Measurements from ENCODE around the gene SLC29A2. TPM values are rescaled to one million over a fixed set of nuclear protein-coding genes. Genes with fewer than 3 reads are reported as not detected.

Gene SLC29A2
- total RNA-seq, 5 donors from 2014 or later (not counting 1 experiment from before 2014, with no cell fraction given): 8.5 to 14.7 (median 14.4) TPM

GRCh38 chr11:66328031-66328301 is 43.6 kb downstream of the SLC29A2 start:
- WGBS (ENCODE audit: insufficient coverage): 14% methylated on average over 3 of the region's 3 CpGs
- peak overlapping the region; percentile 70 to 93 for H3K27ac Mint-ChIP-seq
- H3K4me1 ChIP-seq (ENCODE audit: control insufficient read depth in 1 of 2, extremely low read depth in 1 of 2, insufficient read depth in 2 of 2, low read length in 2 of 2): peaks cover 30 to 52% of the 10 kb centered on the region in 2 experiments
- no peaks in the 10 kb centered on the region for H3K36me3 Mint-ChIP-seq
- H3K9me3 ChIP-seq: no peaks in the 10 kb centered on the region
- H3K27me3 ChIP-seq (replicated peaks in 1 of 2; ENCODE audit: control insufficient read depth in 2 of 2, extremely low read depth in 1 of 2, insufficient read depth in 2 of 2, low read length in 1 of 2): no peaks in the 10 kb centered on the region
- DNase-seq (peak in 29 of 35 experiments; percentile 22 to 75 (median 50)), ATAC-seq (replicated peaks in 1 of 4) (peak; percentile 28 to 66 (median 32))
- H3K4me3 ChIP-seq (ENCODE audit: control insufficient read depth in 1 of 2, extremely low read depth in 1 of 2, low read length in 1 of 2): no peak overlapping the region
- no peaks in the 10 kb centered on the region for H3K9me3 Mint-ChIP-seq
- ChIA-PET CTCF (no interaction called here), POLR2A (no interaction called here)
- H3K27me3 Mint-ChIP-seq: no peaks in the 10 kb centered on the region
- peak overlapping the region in 1 of 3 donors; percentile 53 for H3K4me3 Mint-ChIP-seq
- H3K27ac ChIP-seq (ENCODE audit: low read length): peak overlapping the region; percentile 63
- H3K36me3 ChIP-seq (ENCODE audit: control insufficient read depth in 2 of 2, extremely low read depth in 1 of 2, insufficient read depth in 1 of 2, low read length in 1 of 2): no peaks in the 10 kb centered on the region
- H3K4me1 Mint-ChIP-seq: peaks cover 37 to 41% (median 39%) of the 10 kb centered on the region in 3 donors

- no peaks in the 10 kb centered on the region for H3K9me3 ChIP-seq
- WGBS (ENCODE audit: insufficient coverage): 89% methylated on average over 9 of the region's 10 CpGs
- Mint-ChIP-seq H3K9me3 (no peaks in the 10 kb centered on the region), H3K36me3 (no peaks in the 10 kb centered on the region), H3K27me3 (no peaks in the 10 kb centered on the region), H3K4me1 (peaks cover 39 to 44% (median 43%) of the 10 kb centered on the region in 3 donors), H3K4me3 (peak overlapping the region in 1 of 3 donors; percentile 53), H3K27ac (peak overlapping the region; percentile 70 to 93)
- DNase-seq (no peak), ATAC-seq (replicated peaks in 1 of 4) (no peak)
- CTCF ChIA-PET: interaction anchor here in 1 of 2 donors (1.6 kb wide), 2 partner anchors 15 to 16 kb away, joined by 5 to 7 read pairs; no protein-coding TSS in a partner anchor
- POLR2A ChIA-PET: no interaction called here
- no peak overlapping the region for H3K4me3 ChIP-seq (ENCODE audit: control insufficient read depth in 1 of 2, extremely low read depth in 1 of 2, low read length in 1 of 2)
- peak overlapping the region; percentile 63 for H3K27ac ChIP-seq (ENCODE audit: low read length)
- no peaks in the 10 kb centered on the region for H3K36me3 ChIP-seq (ENCODE audit: control insufficient read depth in 2 of 2, extremely low read depth in 1 of 2, insufficient read depth in 1 of 2, low read length in 1 of 2)
- H3K4me1 ChIP-seq (ENCODE audit: control insufficient read depth in 1 of 2, extremely low read depth in 1 of 2, insufficient read depth in 2 of 2, low read length in 2 of 2): peaks cover 30 to 57% of the 10 kb centered on the region in 2 experiments
- H3K27me3 ChIP-seq (replicated peaks in 1 of 2; ENCODE audit: control insufficient read depth in 2 of 2, extremely low read depth in 1 of 2, insufficient read depth in 2 of 2, low read length in 1 of 2): no peaks in the 10 kb centered on the region
These were observed 44.2 kb downstream of the SLC29A2 start for GRCh38 chr11:66327171-66328030.

DNA sequence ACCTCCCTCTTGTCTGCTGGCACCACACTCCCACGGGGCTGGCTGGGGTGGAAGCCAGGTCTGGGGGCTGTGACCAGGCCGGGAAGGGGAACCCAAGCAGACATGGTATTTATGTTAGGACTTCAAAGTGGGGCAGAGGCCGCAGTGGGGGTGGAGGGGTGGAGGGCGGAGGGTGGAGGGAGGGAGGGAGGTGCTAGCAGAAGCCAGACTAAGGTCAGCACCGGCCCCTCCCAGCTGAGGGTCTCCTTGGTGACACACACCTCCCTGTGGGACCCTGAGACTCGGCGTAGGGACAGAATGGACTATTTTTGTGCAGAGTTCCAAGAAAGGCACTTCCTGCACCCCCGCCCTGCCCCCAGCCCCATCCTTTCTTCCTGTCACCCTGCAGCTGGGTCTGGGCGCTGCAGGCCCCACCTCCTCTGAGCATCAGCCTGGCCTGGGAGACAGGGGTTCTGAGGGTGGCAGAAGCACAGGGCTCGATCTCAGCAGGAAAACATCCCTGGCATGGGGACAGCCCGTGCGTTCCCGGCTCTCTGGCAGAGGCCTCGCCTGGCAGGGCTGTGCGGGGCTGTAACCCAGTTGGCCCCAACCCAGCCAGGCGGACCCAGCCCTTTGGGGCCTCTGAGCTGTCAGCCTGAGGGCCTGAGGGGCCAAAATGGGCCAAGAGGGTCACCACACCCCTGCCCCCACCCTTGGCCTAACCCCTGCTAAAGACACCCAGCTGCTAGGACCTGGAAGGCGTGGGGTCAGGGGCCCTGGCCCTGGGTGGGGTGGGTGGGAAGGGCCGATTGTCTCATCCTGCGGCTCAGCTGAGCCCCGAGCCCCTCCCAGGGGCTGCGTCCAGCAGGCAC is 45.1 kb downstream of the SLC29A2 start:
- ChIA-PET POLR2A (no interaction called here), CTCF (interaction anchor here in 1 of 2 donors (1.6 kb wide), 2 partner anchors 14 to 15 kb away, joined by 5 to 7 read pairs; no protein-coding TSS in a partner anchor)
- ATAC-seq (replicated peaks in 1 of 4) (peak; percentile 61 to 72 (median 68)), DNase-seq (peak in 22 of 35 experiments; percentile 30 to 63 (median 44))
- peak overlapping the region in 1 of 3 donors; percentile 53 for H3K4me3 Mint-ChIP-seq
- H3K4me1 Mint-ChIP-seq: peaks cover 45 to 53% (median 45%) of the 10 kb centered on the region in 3 donors
- H3K27ac Mint-ChIP-seq: peak overlapping the region; percentile 88
- peaks cover 35 to 67% of the 10 kb centered on the region in 2 experiments for H3K4me1 ChIP-seq (ENCODE audit: control insufficient read depth in 1 of 2, extremely low read depth in 1 of 2, insufficient read depth in 2 of 2, low read length in 2 of 2)
- no peaks in the 10 kb centered on the region for H3K27me3 ChIP-seq (replicated peaks in 1 of 2; ENCODE audit: control insufficient read depth in 2 of 2, extremely low read depth in 1 of 2, insufficient read depth in 2 of 2, low read length in 1 of 2)
- H3K4me3 ChIP-seq (ENCODE audit: control insufficient read depth in 1 of 2, extremely low read depth in 1 of 2, low read length in 1 of 2): peak overlapping the region in 1 of 2 donors; percentile 19
- 55% methylated on average over 14 of the region's 21 CpGs for WGBS (ENCODE audit: insufficient coverage)
- no peaks in the 10 kb centered on the region for H3K9me3 ChIP-seq
- no peaks in the 10 kb centered on the region for H3K27me3 Mint-ChIP-seq
- no peaks in the 10 kb centered on the region for H3K36me3 Mint-ChIP-seq
- no peaks in the 10 kb centered on the region for H3K9me3 Mint-ChIP-seq
- H3K27ac ChIP-seq (ENCODE audit: low read length): peak overlapping the region; percentile 63
- H3K36me3 ChIP-seq (ENCODE audit: control insufficient read depth in 2 of 2, extremely low read depth in 1 of 2, insufficient read depth in 1 of 2, low read length in 1 of 2): no peaks in the 10 kb centered on the region

- Histone ChIP-seq H3K4me1 (ENCODE audit: control insufficient read depth in 1 of 2, extremely low read depth in 1 of 2, insufficient read depth in 2 of 2, low read length in 2 of 2) (peaks cover 37 to 68% of the 10 kb centered on the region in 2 experiments), H3K36me3 (ENCODE audit: control insufficient read depth in 2 of 2, extremely low read depth in 1 of 2, insufficient read depth in 1 of 2, low read length in 1 of 2) (no peaks in the 10 kb centered on the region), H3K27me3 (replicated peaks in 1 of 2; ENCODE audit: control insufficient read depth in 2 of 2, extremely low read depth in 1 of 2, insufficient read depth in 2 of 2, low read length in 1 of 2) (no peaks in the 10 kb centered on the region), H3K4me3 (ENCODE audit: control insufficient read depth in 1 of 2, extremely low read depth in 1 of 2, low read length in 1 of 2) (no peak overlapping the region), H3K9me3 (no peaks in the 10 kb centered on the region), H3K27ac (ENCODE audit: low read length) (peak overlapping the region; percentile 53)
- DNase-seq: no peak
- ChIA-PET POLR2A (no interaction called here), CTCF (no interaction called here)
- 80% methylated on average over 8 of the region's 8 CpGs for WGBS (ENCODE audit: insufficient coverage)
- H3K36me3 Mint-ChIP-seq: no peaks in the 10 kb centered on the region
- peaks cover 45 to 56% (median 48%) of the 10 kb centered on the region in 3 donors for H3K4me1 Mint-ChIP-seq
- no peaks in the 10 kb centered on the region for H3K27me3 Mint-ChIP-seq
- H3K4me3 Mint-ChIP-seq: peak overlapping the region in 1 of 3 donors; percentile 53
- H3K27ac Mint-ChIP-seq: peak overlapping the region; percentile 88
- H3K9me3 Mint-ChIP-seq: peaks cover 0 to under 1% (median 0%) of the 10 kb centered on the region in 3 donors
- ATAC-seq (replicated peaks in 1 of 4): no peak
These were observed 46.3 kb downstream of the SLC29A2 start for GRCh38 chr11:66325263-66325671.

DNA sequence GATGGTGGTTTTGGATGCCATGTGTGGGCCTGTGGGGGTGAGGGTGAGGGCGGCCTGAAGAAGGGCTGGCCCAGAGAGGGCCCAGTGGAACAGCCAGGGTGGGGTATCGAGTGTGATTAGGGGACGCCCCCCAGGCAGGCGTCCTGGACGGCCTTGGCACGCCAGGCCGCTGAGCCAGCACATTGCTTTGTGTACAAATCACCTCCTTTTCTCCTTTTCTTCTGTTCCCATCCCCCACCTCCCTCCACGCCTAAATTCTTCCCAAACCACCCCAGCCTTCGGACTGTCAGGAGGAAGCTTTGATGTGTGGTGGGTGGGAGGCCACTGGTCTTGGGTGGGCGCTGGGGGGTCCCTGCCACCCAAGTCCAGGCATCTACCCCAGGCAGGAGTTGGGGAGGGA is 46.9 kb downstream of the SLC29A2 start:
- ChIA-PET POLR2A (no interaction called here), CTCF (no interaction called here)
- Mint-ChIP-seq H3K9me3 (peaks cover 0 to 4% (median 0%) of the 10 kb centered on the region in 3 donors), H3K27me3 (no peaks in the 10 kb centered on the region), H3K4me3 (peak overlapping the region in 1 of 3 donors; percentile 37), H3K27ac (peak overlapping the region; percentile 52 to 71), H3K4me1 (peaks cover 51 to 62% (median 53%) of the 10 kb centered on the region in 3 donors), H3K36me3 (no peaks in the 10 kb centered on the region)
- peaks cover 37 to 69% of the 10 kb centered on the region in 2 experiments for H3K4me1 ChIP-seq (ENCODE audit: control insufficient read depth in 1 of 2, extremely low read depth in 1 of 2, insufficient read depth in 2 of 2, low read length in 2 of 2)
- no peaks in the 10 kb centered on the region for H3K36me3 ChIP-seq (ENCODE audit: control insufficient read depth in 2 of 2, extremely low read depth in 1 of 2, insufficient read depth in 1 of 2, low read length in 1 of 2)
- 83% methylated on average over 1 of the region's 10 CpGs for WGBS (ENCODE audit: insufficient coverage)
- H3K27ac ChIP-seq (ENCODE audit: low read length): no peak overlapping the region
- H3K9me3 ChIP-seq: no peaks in the 10 kb centered on the region
- H3K4me3 ChIP-seq (ENCODE audit: control insufficient read depth in 1 of 2, extremely low read depth in 1 of 2, low read length in 1 of 2): no peak overlapping the region
- DNase-seq (no peak), ATAC-seq (replicated peaks in 1 of 4) (no peak)
- no peaks in the 10 kb centered on the region for H3K27me3 ChIP-seq (replicated peaks in 1 of 2; ENCODE audit: control insufficient read depth in 2 of 2, extremely low read depth in 1 of 2, insufficient read depth in 2 of 2, low read length in 1 of 2)

DNA sequence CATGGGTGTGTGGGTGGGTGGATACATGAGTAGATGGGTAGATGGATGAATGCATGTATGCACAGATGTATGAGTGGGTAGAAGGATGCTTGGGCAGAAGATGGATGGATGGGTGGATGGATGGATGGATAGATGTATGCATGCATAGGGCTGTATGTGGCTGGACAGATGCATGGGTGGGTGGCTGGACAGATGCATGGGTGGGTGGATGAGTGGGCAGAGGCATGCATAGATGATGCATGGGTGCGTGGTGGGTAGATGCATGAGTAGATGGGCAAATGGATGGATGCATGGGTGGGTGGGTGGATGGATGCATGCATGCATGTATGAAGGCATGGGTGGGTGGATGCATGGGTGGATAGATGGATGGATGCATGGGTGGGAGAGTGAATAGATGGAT is 47.9 kb downstream of the SLC29A2 start:
- ATAC-seq (replicated peaks in 1 of 4): no peak
- Mint-ChIP-seq H3K4me1 (peaks cover 59 to 72% (median 61%) of the 10 kb centered on the region in 3 donors), H3K4me3 (no peak overlapping the region), H3K27ac (no peak overlapping the region), H3K9me3 (peaks cover 0 to 4% (median 0%) of the 10 kb centered on the region in 3 donors), H3K27me3 (no peaks in the 10 kb centered on the region), H3K36me3 (no peaks in the 10 kb centered on the region)
- WGBS (ENCODE audit: insufficient coverage): 91% methylated on average over 1 of the region's 1 CpG
- Histone ChIP-seq H3K4me3 (ENCODE audit: control insufficient read depth in 1 of 2, extremely low read depth in 1 of 2, low read length in 1 of 2) (no peak overlapping the region), H3K27ac (ENCODE audit: low read length) (no peak overlapping the region), H3K4me1 (ENCODE audit: control insufficient read depth in 1 of 2, extremely low read depth in 1 of 2, insufficient read depth in 2 of 2, low read length in 2 of 2) (peaks cover 43 to 71% of the 10 kb centered on the region in 2 experiments), H3K27me3 (replicated peaks in 1 of 2; ENCODE audit: control insufficient read depth in 2 of 2, extremely low read depth in 1 of 2, insufficient read depth in 2 of 2, low read length in 1 of 2) (no peaks in the 10 kb centered on the region), H3K9me3 (no peaks in the 10 kb centered on the region), H3K36me3 (ENCODE audit: control insufficient read depth in 2 of 2, extremely low read depth in 1 of 2, insufficient read depth in 1 of 2, low read length in 1 of 2) (no peaks in the 10 kb centered on the region)
- POLR2A ChIA-PET: no interaction called here
- CTCF ChIA-PET: no interaction called here
- no peak for DNase-seq

All from T-cell (primary cell).